PC-3 (cell line): ENCODE data around the gene NTN5. TPM values are rescaled to one million over a fixed set of nuclear protein-coding genes. Genes with fewer than 3 reads are reported as not detected.
A peak's percentile ranks its signal among the peaks of the same experiment; 100 is the strongest.

Source experiments
- ATAC-seq: fragments of 200-7000 bp; cut with Tn5 transposase; 2 replicates; pipeline ENCODE4 v1.9.1; 2020; ENCODE audit warnings: mild to moderate bottlenecking, moderate library complexity
- BruUV-seq: library from RNA; stranded (reverse); fragments of 400-500 nt; replicated peaks from 2 replicates; lab custom pipeline; 2021; lab: Mats Ljungman, UMichigan
- CTCF ChIA-PET: fragments of 300-600 bp; sonication (Branson Sonifier 250); formaldehyde crosslinking; loops from one replicate; lab custom pipeline; 2022; ENCODE audit warnings: antibody characterized with exemption; lab: Charles Lee
- POLR2A ChIA-PET: fragments of 300-600 bp; sonication (Branson Sonifier 250); formaldehyde crosslinking; loops from one replicate; lab custom pipeline; 2022; ENCODE audit warnings: antibody characterized with exemption; ENCODE audit not compliant: unreplicated experiment; lab: Charles Lee
- DNase-seq: peaks from one replicate; pipeline ENCODE4 v3.0.0-alpha.2; 2015
- H2AFZ ChIP-seq: fragments of 300-600 bp; sonication (generic); 2 replicates; pipeline ENCODE4 v1.6.0; 2016; ENCODE audit warnings: antibody characterized with exemption, low read length
- H3F3A ChIP-seq: fragments of 300-600 bp; sonication (generic); one replicate; pipeline ENCODE4 v1.6.0; 2017; ENCODE audit warnings: antibody characterized with exemption, low read length, control low read depth, mild to moderate bottlenecking; ENCODE audit not compliant: unreplicated experiment
- H3K27ac ChIP-seq: fragments of 300-600 bp; sonication (generic); 2 replicates; pipeline ENCODE4 v1.5.1; 2016; ENCODE audit warnings: mild to moderate bottlenecking, low read length
- H3K27me3 ChIP-seq: fragments of 300-600 bp; sonication (generic); 2 replicates; pipeline ENCODE4 v1.6.1; 2016; ENCODE audit warnings: low read length, mixed read lengths
- H3K36me3 ChIP-seq: fragments of 300-600 bp; sonication (generic); 2 replicates; pipeline ENCODE4 v1.6.1; 2016; ENCODE audit warnings: low read depth, mixed run types, low read length, mixed read lengths
- H3K4me1 ChIP-seq: fragments of 300-600 bp; sonication (generic); 2 replicates; pipeline ENCODE4 v1.5.1; 2016; ENCODE audit warnings: low read length; ENCODE audit not compliant: insufficient read depth
- H3K4me2 ChIP-seq: fragments of 300-600 bp; sonication (generic); 2 replicates; pipeline ENCODE4 v1.6.0; 2016; ENCODE audit warnings: low read length
- H3K4me3 ChIP-seq: fragments of 300-600 bp; sonication (generic); 2 replicates; pipeline ENCODE4 v1.5.1; 2016; ENCODE audit warnings: mild to moderate bottlenecking, low read length, mixed read lengths
- H3K79me2 ChIP-seq: fragments of 300-600 bp; sonication (generic); 2 replicates; pipeline ENCODE4 v1.6.1; 2017; ENCODE audit warnings: low read length, mixed read lengths
- H3K9ac ChIP-seq: fragments of 300-600 bp; sonication (generic); 2 replicates; pipeline ENCODE4 v1.6.0; 2016; ENCODE audit warnings: mild to moderate bottlenecking, low read length
- H3K9me2 ChIP-seq: fragments of 300-600 bp; sonication (generic); replicated peaks from 2 replicates; pipeline ENCODE4 v1.6.1; 2016; ENCODE audit warnings: mixed run types, low read length, mixed read lengths
- H3K9me3 ChIP-seq: fragments of 300-600 bp; sonication (generic); 2 replicates; pipeline ENCODE4 v1.6.1; 2016; ENCODE audit warnings: low read length, mixed read lengths
- H4K20me1 ChIP-seq: fragments of 300-600 bp; sonication (generic); 2 replicates; pipeline ENCODE4 v1.6.1; 2016; ENCODE audit warnings: low read length, mixed read lengths
- EZH2 ChIP-seq: fragments of 300-600 bp; sonication (generic); IDR thresholded peaks from one replicate; pipeline ENCODE4 v1.6.1; 2017; ENCODE audit warnings: antibody characterized with exemption, mild to moderate bottlenecking, low read length; ENCODE audit not compliant: unreplicated experiment
- EZH2phosphoT487 ChIP-seq: fragments of 300-600 bp; sonication (generic); IDR thresholded peaks from 2 replicates; pipeline ENCODE4 v1.6.1; 2018; ENCODE audit warnings: mild to moderate bottlenecking, antibody characterized with exemption, low read length, borderline replicate concordance
- intact Hi-C: fragments of 100-400 bp; cut with micrococcal nuclease; formaldehyde crosslinking; loops from 2 replicates; pipeline ENCODE4 v1.9.0; 2023
- total RNA-seq: library from RNA; depleted of rRNA; stranded (reverse); fragments of >200 nt; gene quantifications from 2 replicates; pipeline ENCODE4 v1.2.3, GENCODE V29; 2014
- TF ChIP-seq, protein P1 (sequence below): fragments of 300-600 bp; sonication (generic); conservative IDR thresholded peaks from 2 replicates; pipeline ENCODE4 v1.5.1; 2017; ENCODE audit warnings: antibody characterized with exemption, low read depth, mild to moderate bottlenecking, low read length

The NTN5 gene
- total RNA-seq, 1 experiment from 2014 or later: 0.18 TPM

DNA sequence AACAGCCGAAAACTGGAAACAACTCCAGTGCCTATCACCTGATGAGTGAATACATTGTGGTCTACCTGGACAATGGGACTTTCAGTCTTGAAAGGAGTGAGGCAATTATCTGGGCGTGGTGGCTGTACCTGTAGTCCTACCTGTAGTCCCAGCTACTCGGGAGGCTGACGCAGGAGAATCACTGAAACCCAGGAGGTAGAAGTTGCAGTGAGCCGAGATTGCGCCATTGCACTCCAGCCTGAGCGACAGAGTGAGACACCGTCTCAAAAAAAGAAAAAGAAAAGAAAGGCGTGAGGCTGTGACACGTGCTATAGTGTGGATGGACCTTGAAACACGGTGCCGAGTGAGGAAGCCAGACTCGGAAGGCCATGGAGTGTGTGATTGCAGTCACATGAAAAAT is 4.1 kb upstream of the NTN5 start:
- H3K4me1 ChIP-seq: no peaks in the 10 kb centered on the region
- ChIA-PET POLR2A (no interaction called here), CTCF (no interaction called here)
- H4K20me1 ChIP-seq: no peaks in the 10 kb centered on the region
- no peaks in the 10 kb centered on the region for H3K27me3 ChIP-seq
- H3K9ac ChIP-seq: no peak overlapping the region
- H3K27ac ChIP-seq: no peak overlapping the region
- H3K36me3 ChIP-seq: no peaks in the 10 kb centered on the region
- H3K79me2 ChIP-seq: no peaks in the 10 kb centered on the region
- H3K9me3 ChIP-seq: no peaks in the 10 kb centered on the region
- no peak for DNase-seq
- BruUV-seq: no TSS peak
- no peaks in the 10 kb centered on the region for H3K9me2 ChIP-seq
- no peak overlapping the region for H3K4me3 ChIP-seq
- H3F3A ChIP-seq: no peaks in the 10 kb centered on the region
- no peak overlapping the region for H3K4me2 ChIP-seq
- ATAC-seq: no peak
- no peak for TF ChIP-seq EZH2phosphoT487
- TF ChIP-seq EZH2: no peak
- TF ChIP-seq, protein P1, sequence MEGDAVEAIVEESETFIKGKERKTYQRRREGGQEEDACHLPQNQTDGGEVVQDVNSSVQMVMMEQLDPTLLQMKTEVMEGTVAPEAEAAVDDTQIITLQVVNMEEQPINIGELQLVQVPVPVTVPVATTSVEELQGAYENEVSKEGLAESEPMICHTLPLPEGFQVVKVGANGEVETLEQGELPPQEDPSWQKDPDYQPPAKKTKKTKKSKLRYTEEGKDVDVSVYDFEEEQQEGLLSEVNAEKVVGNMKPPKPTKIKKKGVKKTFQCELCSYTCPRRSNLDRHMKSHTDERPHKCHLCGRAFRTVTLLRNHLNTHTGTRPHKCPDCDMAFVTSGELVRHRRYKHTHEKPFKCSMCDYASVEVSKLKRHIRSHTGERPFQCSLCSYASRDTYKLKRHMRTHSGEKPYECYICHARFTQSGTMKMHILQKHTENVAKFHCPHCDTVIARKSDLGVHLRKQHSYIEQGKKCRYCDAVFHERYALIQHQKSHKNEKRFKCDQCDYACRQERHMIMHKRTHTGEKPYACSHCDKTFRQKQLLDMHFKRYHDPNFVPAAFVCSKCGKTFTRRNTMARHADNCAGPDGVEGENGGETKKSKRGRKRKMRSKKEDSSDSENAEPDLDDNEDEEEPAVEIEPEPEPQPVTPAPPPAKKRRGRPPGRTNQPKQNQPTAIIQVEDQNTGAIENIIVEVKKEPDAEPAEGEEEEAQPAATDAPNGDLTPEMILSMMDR: no peak
- H2AFZ ChIP-seq: no peak overlapping the region
- intact Hi-C loops: loop anchor here (5.0 kb wide), 1 partner anchor 35 kb away; no protein-coding TSS in a partner anchor

DNA sequence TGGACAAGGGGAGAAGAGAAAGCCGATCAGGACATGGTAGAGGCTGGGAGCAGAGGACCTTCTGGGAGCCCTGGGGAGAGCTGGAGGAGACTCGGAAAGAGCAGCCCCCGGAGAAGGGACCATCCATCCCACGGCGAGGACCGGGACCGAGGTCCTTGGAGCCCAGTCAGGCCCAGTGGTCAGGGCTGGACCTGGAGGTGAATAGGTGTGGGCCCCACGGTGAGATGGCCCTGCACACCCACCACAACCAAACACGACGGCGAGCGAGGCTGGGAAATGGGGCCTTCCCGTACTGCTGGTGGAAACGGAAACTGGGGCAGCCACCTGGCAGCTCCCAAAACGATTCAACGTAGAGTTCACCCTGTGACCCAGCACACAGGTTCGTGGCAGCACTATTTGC is 3.7 kb upstream of the NTN5 start:
- H3K36me3 ChIP-seq: no peaks in the 10 kb centered on the region
- no peaks in the 10 kb centered on the region for H3K27me3 ChIP-seq
- DNase-seq (no peak), ATAC-seq (no peak)
- no peaks in the 10 kb centered on the region for H3K4me1 ChIP-seq
- CTCF ChIA-PET: no interaction called here
- no peak overlapping the region for H3K9ac ChIP-seq
- H3K4me3 ChIP-seq: no peak overlapping the region
- no peaks in the 10 kb centered on the region for H4K20me1 ChIP-seq
- H3K79me2 ChIP-seq: no peaks in the 10 kb centered on the region
- BruUV-seq: no TSS peak
- no peak overlapping the region for H2AFZ ChIP-seq
- H3K9me2 ChIP-seq: no peaks in the 10 kb centered on the region
- POLR2A ChIA-PET: no interaction called here
- H3F3A ChIP-seq: no peaks in the 10 kb centered on the region
- H3K4me2 ChIP-seq: no peak overlapping the region
- TF ChIP-seq EZH2phosphoT487 (no peak), EZH2 (no peak)
- TF ChIP-seq, protein P1: no peak
- no peak overlapping the region for H3K27ac ChIP-seq
- H3K9me3 ChIP-seq: no peaks in the 10 kb centered on the region
- intact Hi-C loops: loop anchor here (5.0 kb wide), 1 partner anchor 36 kb away; no protein-coding TSS in a partner anchor

DNA sequence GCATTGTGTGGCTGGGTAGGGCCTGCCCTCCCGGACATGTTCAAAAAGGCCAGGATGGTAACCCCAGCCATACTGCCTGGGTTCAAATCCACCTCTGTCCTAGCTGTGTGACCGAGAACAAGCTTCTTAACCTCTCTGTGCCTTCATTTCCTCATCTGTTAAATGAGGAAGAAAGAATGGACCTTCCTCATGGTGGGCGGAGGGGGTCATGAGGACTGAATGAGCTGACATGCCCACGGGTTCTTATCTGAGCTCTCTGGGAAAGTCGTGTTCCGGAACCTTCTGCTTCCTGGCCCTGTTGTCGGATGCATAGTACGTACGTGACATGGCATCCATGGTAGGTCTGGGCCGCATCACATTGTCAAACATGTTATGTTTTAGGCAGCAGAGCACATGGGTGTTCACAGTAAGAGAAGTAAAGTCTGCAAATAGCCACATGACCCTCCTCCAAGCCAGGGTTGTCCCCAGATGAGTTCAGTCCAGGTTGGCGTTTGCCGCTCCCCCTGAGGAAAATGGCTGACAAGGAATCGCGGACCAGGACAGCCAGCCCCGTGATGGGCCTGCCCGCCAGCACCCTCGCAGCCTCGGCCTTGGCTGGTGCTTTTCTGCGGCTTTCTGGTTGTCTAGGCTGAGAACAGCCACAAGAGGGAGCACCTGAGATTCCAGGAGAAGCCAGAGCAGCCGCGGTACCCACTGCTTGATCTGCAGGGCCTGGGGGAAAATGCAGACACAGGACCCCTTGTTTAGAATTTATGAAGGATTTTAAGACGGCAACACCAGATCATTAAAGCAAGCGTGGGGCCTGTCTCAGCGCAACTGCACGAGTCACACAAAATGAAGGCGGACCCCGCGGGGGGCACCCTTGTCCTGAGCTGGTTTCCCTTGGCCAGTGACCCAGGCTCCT is 2.4 kb upstream of the NTN5 start:
- H3K36me3 ChIP-seq: no peaks in the 10 kb centered on the region
- ATAC-seq (peak; percentile 88), DNase-seq (peak; percentile 85)
- BruUV-seq: no TSS peak
- no peaks in the 10 kb centered on the region for H3K4me1 ChIP-seq
- H3F3A ChIP-seq: no peaks in the 10 kb centered on the region
- H3K4me2 ChIP-seq: 0 out of 2 replicates have a peak overlapping the region, but pooled peaks have one; percentile 19
- H3K9me2 ChIP-seq: no peaks in the 10 kb centered on the region
- H3K27me3 ChIP-seq: no peaks in the 10 kb centered on the region
- POLR2A ChIA-PET: no interaction called here
- intact Hi-C loops: loop anchor here (5.0 kb wide), 1 partner anchor 37 kb away; no protein-coding TSS in a partner anchor
- no peaks in the 10 kb centered on the region for H3K9me3 ChIP-seq
- TF ChIP-seq EZH2phosphoT487: no peak
- no peak for TF ChIP-seq EZH2
- TF ChIP-seq, protein P1: peak; percentile 80
- no peak overlapping the region for H3K9ac ChIP-seq
- no peak overlapping the region for H3K27ac ChIP-seq
- H3K79me2 ChIP-seq: no peaks in the 10 kb centered on the region
- no peak overlapping the region for H3K4me3 ChIP-seq
- no peaks in the 10 kb centered on the region for H4K20me1 ChIP-seq
- H2AFZ ChIP-seq: peak overlapping the region; percentile 63
- CTCF ChIA-PET: no interaction called here
